Stimulated activated CD4-positive, alpha-beta T cell treated with anti-CD3 and anti-CD28 coated beads, TNF-alpha, amount 100 ng/mL, for 1 hour (primary cell): Measurements from ENCODE around the gene RNF11.
A peak's percentile ranks its signal among the peaks of the same experiment; 100 is the strongest.
"Not testable (repeated sequence)": the region's sequence is repeated elsewhere in the genome, so short reads cannot be mapped to it uniquely, and the experiment has no call there.

Source experiments
- DNase-seq, 3 donors: peaks; one replicate each; pipeline ENCODE4 v3.0.0-alpha.2; 2020; ENCODE audit warnings: low read depth in 3 of 3, low spot score in 1 of 3

Gene RNF11

GRCh38 chr1:51235673-51236530, at the start of gene RNF11:
Gene RNF11, plus strand, starts transcription at chr1:51236273. Its CDS starts 484 bp downstream, at chr1:51236757.
- peak; percentile 73 to 89 (median 80) for DNase-seq

GRCh38 chr1:51188230-51188629, 47.8 kb upstream of the RNF11 start:
- DNase-seq = no peak

- no peak for DNase-seq
Observed at GRCh38 chr1:51189421-51190073, 46.5 kb upstream of the RNF11 start.

GRCh38 chr1:51190961-51191360, 45.1 kb upstream of the RNF11 start:
- no peak for DNase-seq

GRCh38 chr1:51192213-51192843, 43.7 kb upstream of the RNF11 start:
- DNase-seq = peak; percentile 3 to 24 (median 4)

GRCh38 chr1:51193564-51193963, 42.5 kb upstream of the RNF11 start:
- no peak for DNase-seq

GRCh38 chr1:51203121-51203873, 32.8 kb upstream of the RNF11 start:
- DNase-seq = no peak

GRCh38 chr1:51203874-51204245, 32.2 kb upstream of the RNF11 start:
- DNase-seq = no peak

GRCh38 chr1:51210055-51210454, 26.0 kb upstream of the RNF11 start:
- DNase-seq = no peak

GRCh38 chr1:51210676-51211075, 25.4 kb upstream of the RNF11 start:
- no peak for DNase-seq

- DNase-seq = no peak
Observed at GRCh38 chr1:51214615-51215131, 21.4 kb upstream of the RNF11 start.

- no peak for DNase-seq
Observed at GRCh38 chr1:51215169-51215568, 20.9 kb upstream of the RNF11 start.

- no peak for DNase-seq
Observed at GRCh38 chr1:51216631-51217030, 19.4 kb upstream of the RNF11 start.

GRCh38 chr1:51217101-51217500, 19.0 kb upstream of the RNF11 start:
- no peak for DNase-seq

- no peak for DNase-seq
Observed at GRCh38 chr1:51218570-51218969, 17.5 kb upstream of the RNF11 start.

- no peak for DNase-seq
Observed at GRCh38 chr1:51219022-51219421, 17.1 kb upstream of the RNF11 start.

GRCh38 chr1:51221529-51221928, 14.5 kb upstream of the RNF11 start:
- DNase-seq = not testable (repeated sequence)

GRCh38 chr1:51222136-51222787, 13.8 kb upstream of the RNF11 start:
- DNase-seq = no peak

- no peak for DNase-seq
Observed at GRCh38 chr1:51222809-51223208, 13.3 kb upstream of the RNF11 start.

- no peak for DNase-seq
Observed at GRCh38 chr1:51224255-51224654, 11.8 kb upstream of the RNF11 start.
